GM19351 (cell line): ENCODE data around the gene GGT5.
"Not testable (repeated sequence)": the region's sequence is repeated elsewhere in the genome, so short reads cannot be mapped to it uniquely, and the experiment has no call there.

ENCODE experiments used
- ATAC-seq: cut with Tn5 transposase; IDR thresholded peaks from one replicate; pipeline ENCODE4 v1.9.1; 2021; ENCODE audit warnings: mild to moderate bottlenecking, moderate library complexity; ENCODE audit not compliant: unreplicated experiment

Gene GGT5

GRCh38 chr22:24233816-24234215, 11.1 kb downstream of the GGT5 start:
- no peak for ATAC-seq

- ATAC-seq = no peak
Observed at GRCh38 chr22:24233235-24233634, 11.6 kb downstream of the GGT5 start.

GRCh38 chr22:24232725-24233124, 12.2 kb downstream of the GGT5 start:
- no peak for ATAC-seq

GRCh38 chr22:24232124-24232523, 12.8 kb downstream of the GGT5 start:
- ATAC-seq = no peak

- no peak for ATAC-seq
Observed at GRCh38 chr22:24231706-24232105, 13.2 kb downstream of the GGT5 start.

GRCh38 chr22:24230911-24231656, 13.8 kb downstream of the GGT5 start:
- no peak for ATAC-seq

GRCh38 chr22:24225951-24226350, 18.9 kb downstream of the GGT5 start:
- no peak for ATAC-seq

- ATAC-seq = no peak
Observed at GRCh38 chr22:24225044-24225601, 19.8 kb downstream of the GGT5 start.

GRCh38 chr22:24224468-24224867, 20.4 kb downstream of the GGT5 start:
- ATAC-seq = no peak

- no peak for ATAC-seq
Observed at GRCh38 chr22:24219750-24220149, 25.1 kb downstream of the GGT5 start.

GRCh38 chr22:24217384-24217783, 27.5 kb downstream of the GGT5 start:
- no peak for ATAC-seq

- no peak for ATAC-seq
Observed at GRCh38 chr22:24216541-24217209, 28.2 kb downstream of the GGT5 start.

GRCh38 chr22:24214467-24215285, 30.2 kb downstream of the GGT5 start:
- ATAC-seq = no peak

GRCh38 chr22:24213111-24213510, 31.8 kb downstream of the GGT5 start:
- not testable (repeated sequence) for ATAC-seq

- not testable (repeated sequence) for ATAC-seq
Observed at GRCh38 chr22:24211716-24212115, 33.2 kb downstream of the GGT5 start.

- ATAC-seq = not testable (repeated sequence)
Observed at GRCh38 chr22:24210409-24210808, 34.5 kb downstream of the GGT5 start.

- ATAC-seq = no peak
Observed at GRCh38 chr22:24209687-24210086, 35.2 kb downstream of the GGT5 start.

GRCh38 chr22:24209016-24209415, 35.9 kb downstream of the GGT5 start:
- ATAC-seq = no peak

- no peak for ATAC-seq
Observed at GRCh38 chr22:24208012-24208749, 36.7 kb downstream of the GGT5 start.

- ATAC-seq = no peak
Observed at GRCh38 chr22:24207264-24208011, 37.4 kb downstream of the GGT5 start.
